ENCODE measurements around the gene ZDHHC11B.
"Not testable (repeated sequence)": the region's sequence is repeated elsewhere in the genome, so short reads cannot be mapped to it uniquely, and the experiment has no call there.

DNA sequence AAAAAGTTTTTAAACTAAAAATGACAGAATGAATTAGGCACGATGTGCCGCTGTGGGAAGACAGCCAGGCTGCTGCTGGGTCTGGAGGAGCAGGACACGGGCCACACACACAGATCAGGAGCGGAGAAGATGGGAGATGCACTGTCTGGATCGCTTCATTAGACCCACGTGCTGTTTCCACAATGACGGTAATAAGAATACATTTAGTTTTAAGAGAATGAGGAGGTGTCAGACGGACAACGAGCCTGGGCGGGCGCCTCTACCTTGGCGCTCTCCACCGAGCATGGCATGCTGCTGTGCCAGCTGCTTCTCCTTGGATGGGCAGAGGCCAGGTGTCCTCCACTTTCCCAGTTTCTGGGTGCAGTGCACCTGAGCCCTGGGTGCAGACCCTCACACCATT lies 11.6 kb downstream of the ZDHHC11B start:
- TF ChIP-seq SOX13 (IDR thresholded peaks at IDR 0.05); SOX13 (CRISPR knock-in tag; conservative IDR thresholded peaks at IDR 0.05 in 1 of 2, IDR thresholded peaks at IDR 0.05 in 1 of 2); ZNF180 (CRISPR knock-in tag; IDR thresholded peaks at IDR 0.05; ENCODE audit: borderline replicate concordance, low read depth); SIN3B (IDR thresholded peaks at IDR 0.05; ENCODE audit: low read length); ZNF160 (CRISPR knock-in tag; IDR thresholded peaks at IDR 0.05); TEAD2 (CRISPR knock-in tag; IDR thresholded peaks at IDR 0.05): not testable (repeated sequence)
- TF ChIP-seq, protein P1, sequence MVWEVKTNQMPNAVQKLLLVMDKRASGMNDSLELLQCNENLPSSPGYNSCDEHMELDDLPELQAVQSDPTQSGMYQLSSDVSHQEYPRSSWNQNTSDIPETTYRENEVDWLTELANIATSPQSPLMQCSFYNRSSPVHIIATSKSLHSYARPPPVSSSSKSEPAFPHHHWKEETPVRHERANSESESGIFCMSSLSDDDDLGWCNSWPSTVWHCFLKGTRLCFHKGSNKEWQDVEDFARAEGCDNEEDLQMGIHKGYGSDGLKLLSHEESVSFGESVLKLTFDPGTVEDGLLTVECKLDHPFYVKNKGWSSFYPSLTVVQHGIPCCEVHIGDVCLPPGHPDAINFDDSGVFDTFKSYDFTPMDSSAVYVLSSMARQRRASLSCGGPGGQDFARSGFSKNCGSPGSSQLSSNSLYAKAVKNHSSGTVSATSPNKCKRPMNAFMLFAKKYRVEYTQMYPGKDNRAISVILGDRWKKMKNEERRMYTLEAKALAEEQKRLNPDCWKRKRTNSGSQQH (CRISPR knock-in tag; IDR thresholded peaks at IDR 0.05; ENCODE audit: low read depth), result not testable (repeated sequence)
